Endothelial cell of umbilical vein (primary cell): Measurements from ENCODE around the gene FBXW4. TPM values are rescaled to one million over a fixed set of nuclear protein-coding genes. Genes with fewer than 3 reads are reported as not detected.

Experiments used
- BruUV-seq: library from RNA; stranded (reverse); fragments of 400-500 nt; replicated peaks from 2 replicates; lab custom pipeline; 2021; lab: Mats Ljungman, UMichigan
- CTCF ChIA-PET: fragments of 300-600, 350-600 bp; sonication (Branson Sonifier 250); formaldehyde crosslinking; loops from one replicate; lab custom pipeline; 2021; ENCODE audit warnings: antibody characterized with exemption, inconsistent platforms; lab: Charles Lee
- POLR2A ChIA-PET: fragments of 300-600, 350-600 bp; sonication (Branson Sonifier 250); formaldehyde crosslinking; loops from one replicate; lab custom pipeline; 2021; ENCODE audit warnings: antibody characterized with exemption, inconsistent platforms; lab: Charles Lee
- DNase-seq: peaks from one replicate; pipeline ENCODE4 v3.0.0-alpha.2; 2011; ENCODE audit warnings: low read depth, low spot score
- FAIRE-seq: peaks from 2 replicates; lab custom pipeline; 2011; peaks lifted over from hg19 to GRCh38; lab: Jason Lieb, UNC
- H2AFZ ChIP-seq: 2 replicates; pipeline ENCODE4 v1.6.0; 2012; ENCODE audit warnings: low read depth, low read length, control low read depth, inconsistent platforms
- H3K27ac ChIP-seq: 2 replicates; pipeline ENCODE4 v1.5.1; 2011; ENCODE audit warnings: low read depth, mild to moderate bottlenecking, control low read depth, low read length, moderate library complexity; ENCODE audit not compliant: insufficient read depth
- H3K27me3 ChIP-seq, 2 experiments: 2 replicates each; pipeline versions ENCODE4 v1.6.0 to v1.6.1; 2011; ENCODE audit warnings: low read length in 2 of 2, mixed read lengths in 1 of 2; ENCODE audit not compliant: control insufficient read depth in 2 of 2, insufficient read depth in 2 of 2
- H3K36me3 ChIP-seq, 2 experiments: 2 replicates in 1 of 2; 3 replicates in 1 of 2; pipeline ENCODE4 v1.5.1; 2011; ENCODE audit warnings: low read length in 2 of 2, mild to moderate bottlenecking in 1 of 2, moderate library complexity in 1 of 2; ENCODE audit not compliant: control insufficient read depth in 2 of 2, insufficient read depth in 2 of 2; ENCODE audit errors: extremely low read depth in 1 of 2
- H3K4me1 ChIP-seq: 3 replicates; pipeline ENCODE4 v1.5.1; 2011; ENCODE audit warnings: mild to moderate bottlenecking, low read length; ENCODE audit not compliant: control insufficient read depth, insufficient read depth; ENCODE audit errors: extremely low read depth
- H3K4me2 ChIP-seq: 2 replicates; pipeline ENCODE4 v1.6.1; 2011; ENCODE audit warnings: low read length, control low read depth, mixed read lengths; ENCODE audit not compliant: insufficient read depth
- H3K4me3 ChIP-seq, 3 experiments: fragments of 200-600 bp in 1 of 3; sonication (generic), shearing (Covaris generic) in 1 of 3; replicated peaks in 1 of 3; 2 replicates each; pipeline ENCODE4 v1.5.1; 2011 to 2016; ENCODE audit warnings: control low read depth in 3 of 3, low read length in 3 of 3, mild to moderate bottlenecking in 2 of 3, inconsistent platforms in 1 of 3, low read depth in 1 of 3, moderate library complexity in 1 of 3; ENCODE audit not compliant: insufficient read depth in 1 of 3
- H3K79me2 ChIP-seq: 2 replicates; pipeline ENCODE4 v1.6.0; 2012; ENCODE audit warnings: low read length, inconsistent platforms; ENCODE audit not compliant: control insufficient read depth, insufficient read depth
- H3K9ac ChIP-seq: replicated peaks from 2 replicates; pipeline ENCODE3; 2011; ENCODE audit warnings: low read length, control low read depth; ENCODE audit not compliant: insufficient read depth; ENCODE audit errors: extremely low read depth
- H3K9me1 ChIP-seq: replicated peaks from 3 replicates; pipeline ENCODE4 v1.6.0; 2011; ENCODE audit warnings: mild to moderate bottlenecking, low read length; ENCODE audit not compliant: control insufficient read depth, insufficient read depth; ENCODE audit errors: extremely low read depth
- H3K9me3 ChIP-seq: replicated peaks from 2 replicates; pipeline ENCODE4 v1.5.1; 2012; ENCODE audit warnings: low read length, inconsistent platforms; ENCODE audit not compliant: control insufficient read depth, insufficient read depth
- H4K20me1 ChIP-seq: replicated peaks from 2 replicates; pipeline ENCODE3; 2011; ENCODE audit warnings: mild to moderate bottlenecking, low read length; ENCODE audit not compliant: control insufficient read depth, insufficient read depth; ENCODE audit errors: extremely low read depth
- EZH2 ChIP-seq: IDR thresholded peaks from 2 replicates; pipeline ENCODE4 v1.6.1; 2012; ENCODE audit warnings: borderline replicate concordance, low read depth, mild to moderate bottlenecking, moderate library complexity, low read length, inconsistent platforms; ENCODE audit not compliant: severe bottlenecking
- FOS ChIP-seq: IDR thresholded peaks from 2 replicates; pipeline ENCODE4 v1.6.1; 2011; ENCODE audit warnings: mild to moderate bottlenecking, low read length, moderate library complexity, borderline replicate concordance; ENCODE audit not compliant: insufficient read depth
- GATA2 ChIP-seq: IDR thresholded peaks from 2 replicates; pipeline ENCODE4 v1.7.0; 2011; ENCODE audit warnings: low read depth, mild to moderate bottlenecking, moderate library complexity, mixed read lengths, low read length; ENCODE audit not compliant: insufficient read length, insufficient read depth
- JUN ChIP-seq: IDR thresholded peaks from 2 replicates; pipeline ENCODE4 v1.6.1; 2011; ENCODE audit warnings: borderline replicate concordance, low read depth; ENCODE audit not compliant: insufficient read length, insufficient read depth
- MYC ChIP-seq: IDR thresholded peaks from one replicate; pipeline ENCODE4 v1.6.1; 2011; ENCODE audit warnings: mild to moderate bottlenecking, low read depth, low read length
- POLR2A ChIP-seq: IDR thresholded peaks from 2 replicates; pipeline ENCODE4 v1.6.1; 2012; ENCODE audit warnings: low read depth, mild to moderate bottlenecking, control low read depth, low read length
- POLR2AphosphoS5 ChIP-seq: IDR thresholded peaks from 2 replicates; pipeline ENCODE4 v1.6.1; 2012; ENCODE audit warnings: low read depth, mild to moderate bottlenecking, control low read depth, low read length, moderate library complexity; ENCODE audit not compliant: insufficient read depth
- dilution Hi-C: fragments of 300-500 bp; cut with MboI; formaldehyde crosslinking; loops from one replicate; pipeline ENCODE4 v1.15.0; 2019; ENCODE audit warnings: low sequenced_read_pairs; ENCODE audit not compliant: extremely low pct_ligation_motif_present
- intact Hi-C: fragments of 100-400 bp; cut with micrococcal nuclease; formaldehyde crosslinking; loops from one replicate; pipeline ENCODE4 v1.10.0; 2022
- polyA plus RNA-seq, 4 experiments: library from polyadenylated mRNA; depleted of rRNA in 3 of 4; stranded (reverse) in 3 of 4; unstranded in 1 of 4; fragments of >200 nt; gene quantifications; 2 replicates each; pipeline versions ENCODE4 v1.2.1 to v1.2.3, GENCODE V29; 2011 to 2012; ENCODE audit warnings: missing spikeins in 1 of 4
- total RNA-seq: library from RNA; stranded (reverse); gene quantifications from 2 replicates; pipeline ENCODE4 v1.2.3, GENCODE V29; 2021
- TF ChIP-seq, protein P1 (sequence below): IDR thresholded peaks from 2 replicates; pipeline ENCODE4 v1.6.1; 2011; ENCODE audit not compliant: insufficient read depth, insufficient read length
- TF ChIP-seq, protein P2 (sequence below), 2 donors: IDR thresholded peaks; 1 replicate in 1 of 2; 2 replicates in 1 of 2; pipeline ENCODE4 v1.5.1; 2011; ENCODE audit warnings: low read length in 2 of 2, mild to moderate bottlenecking in 2 of 2, moderate library complexity in 2 of 2, control low read depth in 1 of 2, inconsistent platforms in 1 of 2, low read depth in 1 of 2; ENCODE audit not compliant: insufficient read depth in 1 of 2; ENCODE audit errors: extremely low read depth in 1 of 2

The FBXW4 gene
- total and polyA plus RNA-seq, 2 donors (not counting 3 experiments of a cell fraction or from before 2014, with no cell fraction given), result 20.8 to 21.1 TPM

DNA sequence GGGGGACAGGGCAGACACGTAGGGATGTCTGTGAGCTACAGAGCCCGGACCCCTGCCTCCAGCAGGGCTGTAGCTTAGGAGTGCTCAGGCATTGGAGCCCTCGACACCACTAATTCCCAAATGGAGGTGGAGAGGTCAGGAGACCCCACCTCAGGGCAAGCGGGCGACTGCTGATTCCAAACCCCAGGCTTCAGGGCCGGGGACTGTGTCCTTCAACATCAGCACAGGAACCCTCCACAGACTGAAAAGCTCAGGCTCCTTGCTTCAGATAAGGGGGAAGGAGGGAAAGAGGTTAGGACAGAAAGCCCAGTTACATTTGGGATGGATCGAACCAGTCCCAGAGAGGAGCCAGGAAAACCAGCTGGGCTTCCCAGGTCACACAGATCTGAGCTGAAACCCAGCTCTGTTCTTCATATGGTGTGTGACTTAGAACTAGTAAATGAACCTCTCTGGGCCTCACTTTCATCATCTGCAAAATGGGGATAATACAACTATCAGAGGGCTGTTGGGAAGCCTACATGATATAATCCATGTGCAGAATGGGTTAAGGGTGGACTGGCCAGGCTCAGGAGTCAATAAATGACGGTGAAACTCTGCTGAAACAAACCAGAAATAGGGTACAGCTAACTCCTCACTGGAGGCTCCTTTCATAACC lies 123.6 kb downstream of the FBXW4 start:
- no peaks in the 10 kb centered on the region for H3K9me1 ChIP-seq
- ChIA-PET CTCF (interaction anchor here (0.7 to 4.0 kb wide), 31 partner anchors 10 to 476 kb away, joined by 3 to 78 read pairs (median 6); partner anchors contain the start of genes DPCD and POLL), POLR2A (no interaction called here)
- H4K20me1 ChIP-seq, result no peaks in the 10 kb centered on the region
- FAIRE-seq (no peak), DNase-seq (no peak)
- TF ChIP-seq EZH2 (no peak), POLR2AphosphoS5 (no peak), GATA2 (no peak), FOS (no peak), POLR2A (no peak), MYC (no peak), JUN (no peak)
- TF ChIP-seq, protein P1, sequence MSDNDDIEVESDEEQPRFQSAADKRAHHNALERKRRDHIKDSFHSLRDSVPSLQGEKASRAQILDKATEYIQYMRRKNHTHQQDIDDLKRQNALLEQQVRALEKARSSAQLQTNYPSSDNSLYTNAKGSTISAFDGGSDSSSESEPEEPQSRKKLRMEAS, result no peak
- TF ChIP-seq, protein P2, sequence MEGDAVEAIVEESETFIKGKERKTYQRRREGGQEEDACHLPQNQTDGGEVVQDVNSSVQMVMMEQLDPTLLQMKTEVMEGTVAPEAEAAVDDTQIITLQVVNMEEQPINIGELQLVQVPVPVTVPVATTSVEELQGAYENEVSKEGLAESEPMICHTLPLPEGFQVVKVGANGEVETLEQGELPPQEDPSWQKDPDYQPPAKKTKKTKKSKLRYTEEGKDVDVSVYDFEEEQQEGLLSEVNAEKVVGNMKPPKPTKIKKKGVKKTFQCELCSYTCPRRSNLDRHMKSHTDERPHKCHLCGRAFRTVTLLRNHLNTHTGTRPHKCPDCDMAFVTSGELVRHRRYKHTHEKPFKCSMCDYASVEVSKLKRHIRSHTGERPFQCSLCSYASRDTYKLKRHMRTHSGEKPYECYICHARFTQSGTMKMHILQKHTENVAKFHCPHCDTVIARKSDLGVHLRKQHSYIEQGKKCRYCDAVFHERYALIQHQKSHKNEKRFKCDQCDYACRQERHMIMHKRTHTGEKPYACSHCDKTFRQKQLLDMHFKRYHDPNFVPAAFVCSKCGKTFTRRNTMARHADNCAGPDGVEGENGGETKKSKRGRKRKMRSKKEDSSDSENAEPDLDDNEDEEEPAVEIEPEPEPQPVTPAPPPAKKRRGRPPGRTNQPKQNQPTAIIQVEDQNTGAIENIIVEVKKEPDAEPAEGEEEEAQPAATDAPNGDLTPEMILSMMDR (IDR thresholded peaks at IDR 0.05; ENCODE audit: extremely low read depth in 1 of 2, insufficient read depth in 1 of 2, low read depth in 1 of 2, low read length in 2 of 2), result no peak
- intact Hi-C loops (no loop called here), dilution Hi-C loops (no loop called here)
- H3K4me1 ChIP-seq, result peaks cover 7% of the 10 kb centered on the region
- no peak overlapping the region for H3K4me3 ChIP-seq
- BruUV-seq, result no TSS peak
- no peaks in the 10 kb centered on the region for H3K9me3 ChIP-seq
- no peak overlapping the region for H3K27ac ChIP-seq
- H2AFZ ChIP-seq, result no peak overlapping the region
- H3K27me3 ChIP-seq, result peaks cover 17 to 19% of the 10 kb centered on the region in 2 experiments
- no peaks in the 10 kb centered on the region for H3K36me3 ChIP-seq
- H3K4me2 ChIP-seq, result no peak overlapping the region
- no peak overlapping the region for H3K9ac ChIP-seq
- H3K79me2 ChIP-seq, result no peaks in the 10 kb centered on the region
